ENCODE data around the gene ITPK1.
"Not testable (repeated sequence)": the region's sequence is repeated elsewhere in the genome, so short reads cannot be mapped to it uniquely, and the experiment has no call there.

The ITPK1 gene

DNA sequence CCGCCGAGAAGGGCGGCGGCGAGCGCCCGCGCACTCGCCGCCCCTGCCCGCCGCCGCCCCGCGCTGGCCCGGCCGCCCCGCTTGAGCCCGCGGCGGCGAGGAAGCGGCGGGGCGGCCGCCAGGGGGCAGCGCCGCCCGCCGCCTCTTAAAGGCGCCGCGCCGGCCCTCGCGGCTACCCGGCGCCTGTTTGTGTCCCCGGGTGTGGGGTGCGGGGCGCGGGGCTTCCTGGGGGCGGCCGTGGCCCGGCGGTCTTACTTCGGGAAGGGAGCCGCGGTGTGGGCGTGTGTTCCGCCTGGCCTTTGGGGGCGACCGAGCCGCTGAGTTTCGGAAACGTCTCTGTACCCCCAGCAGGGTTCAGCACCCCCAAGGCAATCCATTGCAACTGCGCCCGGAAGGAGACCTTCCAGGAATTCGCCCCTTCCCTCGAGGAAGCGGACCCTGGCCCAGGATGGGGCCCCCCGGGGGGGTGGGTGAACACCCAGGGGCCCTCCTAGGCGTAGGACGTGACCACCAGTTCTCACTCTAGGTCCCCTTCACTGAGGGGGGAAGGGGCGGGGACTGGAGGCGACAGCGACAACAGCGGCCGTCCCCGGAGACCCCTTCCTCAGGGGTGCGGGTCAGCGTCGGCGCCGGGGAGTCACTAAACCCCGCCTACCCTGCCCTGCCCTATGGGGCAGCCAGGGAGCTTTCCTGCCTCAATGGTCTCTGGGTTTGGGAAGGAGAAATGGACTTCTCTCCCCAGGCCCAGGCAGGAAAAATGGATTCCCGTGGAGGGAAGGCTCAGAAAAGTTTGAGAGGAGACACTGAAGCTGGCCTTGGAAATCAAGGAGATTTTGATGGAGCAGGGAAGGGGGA lies at the start of gene ITPK1:
Gene ITPK1, minus strand, starts transcription at position 105 of the 855 bp plus-strand sequence. CDS start 762 bp downstream, outside the sequence.
- DNase-seq: peak; percentile 54

DNA sequence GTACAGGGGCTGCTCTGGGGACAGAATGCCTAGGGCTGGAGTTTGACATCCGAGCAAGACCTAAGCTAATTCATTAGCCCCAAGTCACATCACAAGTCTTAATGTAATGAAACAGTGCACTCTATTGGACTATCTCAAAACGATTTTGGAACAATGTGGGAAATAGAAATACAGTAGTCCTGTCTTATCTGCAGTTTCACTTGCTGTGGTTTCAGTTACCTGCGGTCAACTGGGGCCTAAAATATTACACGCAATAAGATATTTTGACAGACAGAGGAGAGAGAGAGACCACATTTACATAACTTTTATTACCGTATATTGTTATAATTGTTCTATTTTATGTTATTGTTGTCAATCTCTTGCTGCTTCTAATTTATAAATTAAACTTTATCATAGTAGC lies 47.8 kb upstream of the ITPK1 start:
- DNase-seq: no peak

DNA sequence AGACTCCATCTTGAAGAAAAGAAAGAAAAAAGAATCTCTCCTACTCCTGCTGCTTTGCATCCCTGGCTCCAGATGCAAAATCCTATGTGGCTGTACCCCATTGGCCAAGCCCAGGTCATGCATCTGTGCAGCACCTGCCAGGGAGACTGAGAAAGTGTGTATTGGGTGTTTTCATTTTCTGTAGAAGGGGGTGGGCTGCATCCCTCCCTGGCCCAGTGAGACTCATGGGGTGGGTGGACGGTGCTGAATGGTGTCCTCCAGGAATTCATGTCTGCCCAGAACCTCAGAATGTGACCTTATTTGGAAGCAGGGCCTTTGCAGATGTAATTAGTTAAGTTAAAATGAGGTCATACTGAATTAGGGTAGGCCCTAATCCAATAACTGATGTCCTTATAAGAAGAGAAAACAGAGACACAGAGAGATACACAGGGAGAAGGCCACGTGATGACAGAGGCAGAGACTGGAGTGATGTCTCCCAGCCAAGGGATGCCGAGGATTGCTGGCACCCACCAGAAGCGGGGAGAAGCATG lies 45.8 kb upstream of the ITPK1 start:
- DNase-seq: no peak

DNA sequence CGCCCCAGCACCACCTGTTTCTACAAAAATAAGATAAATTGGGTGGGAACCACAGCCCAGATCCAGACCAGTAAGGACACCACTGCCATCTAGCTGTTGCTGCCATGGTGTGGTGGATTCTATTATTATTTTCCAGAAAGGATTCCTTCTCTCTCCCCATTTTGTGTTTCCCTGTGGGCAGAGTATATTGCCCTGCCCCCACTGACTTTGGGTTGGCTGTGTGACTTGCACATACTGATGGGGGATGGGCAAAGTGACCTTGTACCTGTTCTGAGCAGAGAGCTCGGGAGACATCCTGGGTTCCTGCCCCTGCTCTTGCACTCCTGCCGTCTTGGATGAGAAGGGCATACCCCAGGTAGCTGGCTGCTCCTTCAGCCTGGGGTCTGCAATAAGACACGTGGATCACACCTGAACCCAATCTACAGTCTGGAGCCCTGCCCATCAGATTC lies 44.7 kb upstream of the ITPK1 start:
- DNase-seq: peak; percentile 19

DNA sequence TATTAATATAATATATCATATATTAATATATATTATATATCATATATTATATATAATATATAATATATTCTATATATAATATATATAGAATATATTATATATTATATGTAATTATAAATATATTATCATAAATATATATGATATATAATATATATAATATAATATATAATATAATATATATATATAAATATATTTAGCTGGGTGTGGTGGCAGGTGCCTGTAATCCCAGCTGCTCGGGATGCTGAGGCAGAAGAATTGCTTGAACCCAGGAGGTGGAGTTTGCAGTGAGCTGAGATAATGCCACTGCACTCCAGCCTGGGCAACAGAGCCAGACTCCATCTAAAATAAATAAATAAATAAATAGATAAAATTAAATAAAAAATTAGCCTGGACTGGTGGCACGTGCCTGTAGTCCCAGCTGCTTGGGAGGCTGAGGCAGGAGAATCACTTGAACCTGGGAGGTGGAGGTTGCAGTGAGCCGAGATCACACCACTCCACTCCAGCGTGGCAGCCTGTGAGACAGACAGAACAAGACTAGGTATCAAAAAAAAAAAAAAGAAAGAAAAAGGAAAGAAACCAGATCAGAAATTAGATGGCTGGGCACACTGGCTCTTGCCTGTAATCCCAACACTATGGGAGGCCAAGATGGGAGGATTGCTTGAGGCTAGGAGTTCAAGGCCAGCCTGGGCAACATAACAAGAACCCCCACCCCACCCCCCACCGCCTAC lies 44.1 kb upstream of the ITPK1 start:
- not testable (repeated sequence) for DNase-seq

DNA sequence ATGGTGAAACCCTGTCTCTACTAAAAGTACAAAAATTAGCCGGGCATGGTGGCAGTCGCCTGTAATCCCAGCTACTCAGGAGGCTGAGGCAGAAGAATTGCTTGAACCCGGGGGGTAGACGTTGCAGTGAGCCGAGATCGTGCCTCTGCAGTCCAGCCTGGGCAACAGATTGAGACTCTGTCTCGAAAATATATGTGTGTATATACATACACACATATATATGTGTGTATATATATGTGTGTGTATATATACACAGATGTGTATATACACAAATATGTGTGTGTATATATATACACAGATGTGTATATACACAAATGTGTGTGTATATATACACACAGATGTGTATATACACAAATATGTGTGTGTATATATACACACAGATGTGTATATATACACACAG lies 42.6 kb upstream of the ITPK1 start:
- not testable (repeated sequence) for DNase-seq

DNA sequence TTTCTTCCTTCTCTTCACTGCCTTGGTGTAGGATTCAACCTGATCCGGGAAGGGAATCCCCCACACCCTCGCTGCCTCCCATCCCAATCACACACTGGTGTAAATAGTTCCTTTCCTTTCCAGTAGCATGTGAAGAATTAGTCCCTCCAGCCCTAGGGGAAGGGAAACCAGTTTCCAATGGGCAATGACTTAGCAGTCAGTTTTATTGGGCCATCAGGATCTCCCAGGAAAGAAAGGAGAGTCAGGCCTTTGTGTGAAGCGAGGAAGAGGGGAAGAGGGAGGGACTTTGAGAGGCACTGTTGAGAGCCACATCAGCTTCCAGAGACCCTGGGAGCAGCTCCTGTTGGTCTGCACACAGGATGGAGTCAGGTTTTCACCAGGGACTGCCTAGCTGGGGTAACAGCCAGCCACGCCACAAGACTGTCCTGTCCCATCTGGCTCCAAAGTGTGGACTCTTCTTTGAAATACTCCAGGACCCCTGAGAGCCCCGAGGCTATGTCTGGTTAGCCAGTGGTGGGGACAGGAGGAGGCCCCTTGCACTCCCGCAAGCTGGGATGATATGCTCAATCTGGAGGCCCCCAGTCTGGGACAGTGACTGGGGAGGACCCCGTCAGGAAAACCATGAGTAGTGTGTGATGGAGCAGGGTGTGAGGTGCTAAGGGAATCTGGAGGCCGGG lies 41.1 kb upstream of the ITPK1 start:
- DNase-seq: no peak

DNA sequence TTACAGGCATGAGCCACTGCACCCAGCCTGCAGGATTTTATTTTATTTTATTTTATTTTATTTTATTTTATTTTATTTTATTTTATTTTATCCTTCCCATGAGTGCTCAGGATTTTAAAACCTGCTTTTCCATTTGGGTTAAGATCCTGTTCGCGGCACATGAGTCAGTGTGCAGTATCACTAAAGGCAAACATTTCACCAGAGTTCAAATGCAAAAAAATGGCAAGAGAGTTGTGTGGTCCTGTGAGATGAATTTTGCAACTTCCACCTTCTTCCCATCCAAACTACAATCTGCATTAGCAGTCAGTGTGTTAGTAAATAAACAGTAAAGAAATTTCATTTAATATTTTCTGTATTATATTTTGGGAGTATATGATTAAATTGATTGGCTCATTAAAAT lies 39.9 kb upstream of the ITPK1 start:
- DNase-seq: no peak

DNA sequence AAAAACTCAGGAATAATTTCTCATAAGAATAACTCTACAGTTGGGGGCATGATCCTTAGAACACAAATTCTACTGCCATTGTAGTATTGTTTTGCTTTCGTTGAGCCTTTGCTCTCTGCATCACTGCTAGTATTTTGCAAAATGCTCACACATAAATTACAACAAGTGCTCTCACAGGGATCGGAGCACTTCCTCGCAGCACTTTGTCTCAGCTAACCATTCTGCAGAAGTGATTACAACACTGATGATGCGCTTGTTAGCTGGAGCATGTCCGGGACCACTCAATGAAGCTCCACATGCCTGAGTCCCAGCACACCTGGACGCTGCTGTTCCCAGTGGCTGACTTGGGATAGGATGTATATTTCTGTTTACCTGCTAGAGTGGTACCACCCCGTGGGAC lies 37.4 kb upstream of the ITPK1 start:
- DNase-seq: no peak

DNA sequence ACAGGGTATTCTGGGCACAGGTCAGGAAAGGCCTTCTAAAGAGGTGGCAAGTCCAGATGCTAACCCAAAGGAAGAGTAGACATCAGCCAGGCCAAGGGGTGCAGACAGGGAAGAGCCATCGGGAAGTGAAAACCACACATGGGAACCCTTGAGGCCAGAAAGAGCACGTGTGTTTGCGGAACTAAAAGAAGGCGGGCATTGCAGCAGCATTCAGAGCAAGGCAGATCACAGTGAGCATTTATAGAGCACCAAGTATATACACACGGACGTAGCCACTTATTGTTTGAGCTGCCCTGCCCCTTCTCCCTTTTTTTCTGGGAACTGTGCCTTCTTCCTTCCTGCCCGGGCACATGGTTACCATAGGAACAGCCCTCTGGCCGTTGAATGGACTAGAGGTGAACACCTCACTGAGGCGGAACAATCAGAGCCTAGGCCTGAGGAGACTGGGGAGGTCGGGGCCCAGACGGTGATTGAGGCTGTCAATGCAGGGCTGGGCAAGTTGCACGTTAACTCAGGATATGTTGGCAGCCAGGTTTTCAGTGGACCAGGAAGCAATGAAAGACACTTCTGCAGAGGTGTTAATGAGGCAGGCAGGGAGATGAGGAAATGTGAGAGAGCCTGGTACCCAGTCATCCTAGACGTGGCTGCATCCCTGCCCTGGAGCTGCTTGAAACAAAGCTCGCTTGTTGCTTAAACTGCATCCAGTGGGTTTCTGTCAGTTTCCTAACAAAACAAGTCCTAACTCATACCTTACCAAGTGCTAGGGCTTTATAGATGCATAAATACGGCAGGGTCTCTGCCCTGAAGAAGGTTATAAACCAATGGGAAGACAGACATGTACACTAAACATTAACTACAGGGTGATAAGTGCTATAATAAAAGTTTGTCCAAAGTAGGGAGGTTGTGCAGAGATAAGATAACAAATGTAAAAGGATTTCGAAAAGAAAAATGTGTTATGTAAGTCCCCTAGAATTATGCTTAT lies 34.8 kb upstream of the ITPK1 start:
- no peak for DNase-seq

DNA sequence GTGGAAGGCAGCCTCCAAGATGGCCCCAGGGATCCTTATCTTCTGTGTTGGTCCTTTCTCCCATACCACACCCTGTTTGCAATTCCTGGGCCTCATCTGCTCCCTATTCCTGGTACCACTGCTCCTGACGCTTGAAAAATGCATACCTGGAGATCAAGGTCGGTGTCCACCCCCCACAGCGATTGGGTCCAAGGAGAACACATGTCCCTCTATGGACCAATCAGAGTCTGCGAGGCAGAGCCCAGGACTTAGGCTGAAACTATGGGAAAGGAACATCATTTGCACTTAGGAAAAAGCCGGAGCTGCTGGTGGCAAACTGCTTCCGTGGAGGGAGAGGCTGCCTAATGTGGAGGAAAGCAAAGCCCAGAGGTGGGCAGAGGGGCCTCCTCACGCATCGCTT lies 33.3 kb upstream of the ITPK1 start:
- DNase-seq: no peak

DNA sequence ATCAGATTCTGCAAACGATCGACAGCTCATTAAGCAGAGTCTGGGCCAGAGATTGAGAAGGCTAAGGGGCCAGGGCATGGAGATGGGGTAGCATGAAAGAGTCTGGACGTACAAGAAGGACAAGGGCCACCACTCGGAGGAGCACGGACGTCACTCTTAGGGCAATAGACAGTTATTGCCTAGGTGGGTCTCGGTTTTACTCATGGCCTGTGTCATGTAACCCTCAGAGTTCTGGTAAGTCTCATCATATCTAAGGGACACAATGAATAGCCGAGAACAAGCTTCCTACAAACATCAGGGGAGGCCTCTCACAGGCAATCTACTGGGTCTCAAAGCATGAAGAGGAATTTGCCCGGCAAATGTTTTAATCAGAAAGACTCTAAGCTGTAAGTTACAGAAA lies 30.4 kb upstream of the ITPK1 start:
- peak; percentile 74 for DNase-seq

DNA sequence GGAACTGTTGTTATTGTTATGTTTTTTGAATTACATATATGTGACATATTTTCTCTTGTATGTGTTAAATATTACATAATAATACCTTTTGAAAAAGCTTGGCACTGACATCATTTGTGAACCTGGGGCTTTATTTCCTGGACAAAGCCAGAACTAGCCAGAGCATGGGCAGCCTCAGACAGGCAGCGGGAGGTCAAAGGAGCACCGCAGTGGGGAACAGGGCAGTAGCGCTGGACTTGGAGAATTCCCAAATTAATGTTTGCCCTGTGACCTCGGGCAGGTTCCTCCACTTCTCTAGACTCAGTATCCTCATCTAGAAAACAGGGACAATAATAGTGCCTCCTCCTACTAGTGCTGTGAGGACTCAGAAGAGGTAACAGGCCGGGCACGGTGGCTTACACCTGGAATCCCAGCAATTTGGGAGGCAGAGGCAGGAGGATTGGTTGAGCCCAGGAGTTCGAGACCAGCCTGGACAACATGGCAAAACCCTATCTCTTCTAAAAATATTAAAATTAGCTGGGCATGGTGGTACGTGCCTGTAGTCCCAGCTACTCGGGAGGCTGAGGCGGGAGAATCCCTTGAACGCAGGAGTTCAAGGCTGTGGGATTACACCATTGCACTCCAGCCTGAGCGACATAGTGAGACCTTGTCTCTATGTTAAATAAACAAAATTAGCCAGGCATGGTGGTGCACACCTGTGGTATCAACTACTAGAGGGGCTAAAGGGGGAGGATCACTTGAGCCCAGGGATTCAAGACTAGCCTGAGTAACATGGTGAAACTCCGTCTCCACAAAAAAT lies 27.3 kb upstream of the ITPK1 start:
- DNase-seq: no peak

DNA sequence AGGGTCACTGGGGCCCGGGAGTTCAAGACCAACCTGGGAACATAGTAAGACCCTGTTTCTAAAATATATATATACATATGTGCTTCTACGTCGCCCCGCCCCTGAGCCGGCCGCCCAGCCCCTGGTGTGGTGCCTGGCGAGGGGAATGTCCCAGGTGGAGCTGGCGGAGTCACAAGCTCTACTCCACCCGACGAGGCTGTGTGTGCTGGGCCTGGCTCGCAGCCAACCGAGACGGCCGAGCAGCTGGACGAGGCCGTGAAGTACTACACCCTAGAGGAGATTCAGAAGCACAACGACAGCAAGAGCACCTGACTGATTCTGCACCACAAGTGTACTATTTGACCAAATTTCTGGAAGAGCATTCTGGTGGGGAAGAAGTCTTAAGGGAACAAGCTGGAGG lies 22.1 kb upstream of the ITPK1 start:
- DNase-seq: no peak

DNA sequence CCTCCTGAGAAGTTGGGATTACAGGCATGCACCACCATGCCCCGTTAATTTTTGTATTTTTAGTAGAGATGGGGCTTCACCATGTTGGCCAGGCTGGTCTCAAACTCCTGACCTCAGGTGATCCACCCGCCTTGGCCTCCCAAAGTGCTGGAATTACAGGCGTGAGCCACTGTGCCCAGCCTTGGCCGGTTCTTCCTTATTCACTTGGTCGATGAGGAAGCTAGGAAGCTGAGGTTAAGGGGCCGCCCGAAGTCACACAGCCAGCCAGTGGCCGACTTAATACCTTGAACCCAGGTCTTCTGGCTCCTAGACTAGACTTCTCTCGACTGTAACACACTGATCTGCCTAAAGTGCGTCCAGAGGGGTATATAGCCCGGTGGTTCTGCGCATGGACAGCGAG lies 20.8 kb upstream of the ITPK1 start:
- not testable (repeated sequence) for DNase-seq

DNA sequence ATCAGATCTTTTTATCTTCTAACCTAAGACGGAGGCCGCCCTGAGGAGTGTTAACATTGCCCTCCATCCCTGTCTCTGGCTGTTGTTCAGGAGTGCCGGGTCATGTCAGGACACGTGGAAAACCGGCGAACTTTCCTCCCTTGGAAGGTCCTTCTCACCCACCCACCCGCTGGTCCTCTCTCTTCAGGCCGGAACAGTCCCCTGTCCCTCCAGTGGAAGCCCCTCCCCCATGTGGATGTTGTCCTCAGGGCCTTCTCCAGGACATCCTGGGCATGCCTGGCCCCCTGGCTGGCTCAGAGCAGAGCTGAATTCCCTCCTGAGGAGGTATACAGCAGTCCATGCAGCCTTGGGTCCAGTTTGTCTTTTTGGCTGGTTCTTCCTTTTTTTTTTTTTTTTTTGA lies 20.3 kb upstream of the ITPK1 start:
- no peak for DNase-seq

DNA sequence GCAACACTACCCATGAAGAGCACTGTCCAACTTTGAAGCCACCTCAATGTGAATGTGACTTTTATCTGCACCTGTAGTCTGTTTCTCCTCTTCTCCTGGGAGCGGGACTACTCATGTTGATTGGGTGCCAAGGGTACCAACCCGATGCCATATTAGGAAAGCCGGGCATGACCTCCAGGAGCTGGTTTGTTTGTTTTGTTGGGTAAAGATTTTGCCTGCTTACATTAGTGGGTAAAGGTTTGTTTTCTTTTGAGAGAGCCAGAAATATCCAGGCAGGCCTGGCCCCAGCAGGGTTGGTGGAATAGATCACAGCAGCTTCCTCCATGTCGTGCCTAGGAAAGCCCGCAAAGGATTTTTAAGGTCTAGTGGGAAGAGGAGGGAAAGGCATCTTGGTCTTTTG lies 19.7 kb upstream of the ITPK1 start:
- DNase-seq: no peak

DNA sequence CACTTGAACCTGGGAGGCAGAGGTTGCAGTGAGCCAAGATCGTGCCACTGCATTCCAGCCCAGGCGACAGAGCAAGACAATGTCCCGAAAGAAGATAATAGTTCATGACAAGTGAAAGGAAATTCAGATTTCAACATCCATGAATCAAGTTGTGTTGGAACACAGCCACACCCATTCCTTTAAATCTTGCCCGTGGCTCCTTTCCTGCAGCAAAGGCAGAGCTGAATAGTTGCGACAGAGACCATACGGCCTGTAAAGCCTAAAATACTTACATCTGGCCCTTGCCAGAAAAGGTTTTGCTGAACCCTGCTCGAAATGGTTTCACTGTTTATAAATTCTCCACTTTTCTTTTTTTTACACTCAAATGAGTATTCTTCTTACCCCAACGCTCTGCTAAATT lies 17.7 kb upstream of the ITPK1 start:
- DNase-seq: no peak

DNA sequence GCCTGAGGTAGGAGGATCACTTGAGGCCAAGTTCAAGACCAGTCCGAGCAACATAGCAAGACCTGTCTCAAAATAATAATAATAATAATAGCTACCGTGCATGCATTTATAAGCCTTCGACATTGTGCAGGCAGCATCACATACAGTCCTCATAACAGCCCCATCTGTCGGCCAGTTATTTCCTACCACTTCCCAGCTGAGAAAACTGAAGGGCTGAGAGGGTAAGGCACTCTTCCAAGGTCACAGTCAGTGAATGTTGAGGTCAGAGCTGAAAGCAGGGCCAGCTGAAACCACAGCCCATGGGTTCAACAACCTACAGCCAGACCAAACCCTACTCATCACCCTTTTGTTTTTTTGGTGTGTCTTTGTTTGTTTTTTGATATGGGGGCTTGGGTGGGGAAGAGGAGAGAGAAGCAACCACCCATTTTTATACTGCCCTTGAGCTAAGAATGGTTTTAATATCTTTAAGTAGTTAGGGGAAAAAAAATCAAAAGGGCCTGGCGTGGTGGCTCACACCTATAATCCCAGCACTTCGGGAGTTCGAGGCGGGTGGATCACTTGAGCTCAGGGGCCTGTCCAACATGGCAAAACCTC lies 16.8 kb upstream of the ITPK1 start:
- DNase-seq: peak; percentile 20

DNA sequence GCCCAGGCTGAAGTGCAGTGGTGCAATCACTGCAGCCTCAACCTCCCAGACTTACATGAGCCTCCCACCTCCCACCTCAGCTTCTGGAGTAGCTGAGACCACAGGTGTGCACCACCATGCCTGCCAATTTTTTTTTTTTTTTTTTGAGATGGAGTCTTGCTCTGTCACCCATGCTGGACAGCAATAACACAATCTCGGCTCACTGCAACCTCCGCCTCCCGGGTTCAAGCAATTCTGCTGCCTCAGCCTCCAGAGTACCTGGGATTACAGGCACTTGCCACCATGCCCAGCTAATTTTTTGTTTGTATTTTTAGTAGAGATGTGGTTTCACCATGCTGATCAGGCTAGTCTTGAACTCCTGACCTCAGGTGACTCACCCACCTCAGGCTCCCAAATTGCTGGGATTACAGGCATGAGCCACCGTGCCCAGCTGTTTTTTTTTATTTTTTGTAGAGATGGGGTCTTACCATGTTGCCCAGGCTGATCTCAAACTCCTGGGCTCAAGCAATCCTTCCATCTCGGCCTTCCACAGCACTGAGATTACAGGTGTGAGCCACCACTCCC lies 15.6 kb upstream of the ITPK1 start:
- DNase-seq: not testable (repeated sequence)
